ENCODE data around the gene TMBIM6.
"Not testable (repeated sequence)": the region's sequence is repeated elsewhere in the genome, so short reads cannot be mapped to it uniquely, and the experiment has no call there.

TMBIM6 gene, protein sequence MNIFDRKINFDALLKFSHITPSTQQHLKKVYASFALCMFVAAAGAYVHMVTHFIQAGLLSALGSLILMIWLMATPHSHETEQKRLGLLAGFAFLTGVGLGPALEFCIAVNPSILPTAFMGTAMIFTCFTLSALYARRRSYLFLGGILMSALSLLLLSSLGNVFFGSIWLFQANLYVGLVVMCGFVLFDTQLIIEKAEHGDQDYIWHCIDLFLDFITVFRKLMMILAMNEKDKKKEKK

GRCh38 chr12:49740930-49741881, at the start of gene TMBIM6:
TMBIM6 (plus strand) TSS chr12:49741557; CDS start chr12:49752494, 10,937 bp downstream.
- peak; percentile 100 for DNase-seq (ENCODE audit: low read depth)

- DNase-seq (ENCODE audit: low read depth): no peak
Measured at GRCh38 chr12:49692851-49693250, 48.5 kb upstream of the TMBIM6 start.

DNA sequence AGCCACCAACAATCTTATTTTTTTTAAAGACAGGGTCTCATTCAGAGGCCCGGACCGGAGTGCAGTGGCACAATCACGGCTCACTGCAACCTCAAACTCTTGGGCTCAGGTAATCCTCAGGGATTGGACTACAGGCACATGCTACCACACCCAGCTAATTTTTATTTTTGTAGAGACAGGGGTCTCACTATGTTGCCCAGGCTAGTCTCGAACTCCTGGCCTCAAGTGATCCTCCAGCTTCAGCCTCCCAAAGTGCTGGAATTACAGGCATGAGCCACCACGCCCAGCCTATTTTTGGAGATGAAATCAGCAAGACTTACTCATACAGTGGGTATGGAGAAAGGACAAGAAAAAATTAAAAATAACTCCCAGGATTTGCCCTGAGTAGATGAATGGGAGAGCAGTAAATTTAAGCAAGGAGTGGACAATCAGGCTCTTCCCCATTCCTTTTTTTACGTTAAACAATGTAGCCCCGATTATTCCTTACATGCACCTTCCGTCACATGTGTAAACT, 47.4 kb upstream of the TMBIM6 start:
- DNase-seq (ENCODE audit: low read depth): no peak

DNA sequence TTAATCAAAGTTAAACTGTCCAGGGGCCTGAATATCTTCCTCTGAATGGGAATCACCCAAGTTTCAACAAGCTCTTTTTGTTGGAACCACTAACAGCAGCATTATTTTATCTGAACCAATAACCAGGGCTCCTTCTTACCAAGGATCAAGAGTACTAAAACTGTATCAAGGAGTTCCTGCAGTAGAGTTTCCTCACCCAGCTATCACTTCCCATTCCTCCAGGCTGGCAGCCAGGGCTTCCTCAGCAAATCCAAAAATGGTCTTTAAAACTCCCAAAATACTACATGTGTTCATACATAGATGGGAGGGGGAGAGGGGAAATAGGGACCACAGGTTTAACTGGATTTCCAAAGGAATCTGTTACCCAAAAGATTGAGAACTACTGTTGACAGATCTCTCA, 44.6 kb upstream of the TMBIM6 start:
- no peak for DNase-seq (ENCODE audit: low read depth)

DNA sequence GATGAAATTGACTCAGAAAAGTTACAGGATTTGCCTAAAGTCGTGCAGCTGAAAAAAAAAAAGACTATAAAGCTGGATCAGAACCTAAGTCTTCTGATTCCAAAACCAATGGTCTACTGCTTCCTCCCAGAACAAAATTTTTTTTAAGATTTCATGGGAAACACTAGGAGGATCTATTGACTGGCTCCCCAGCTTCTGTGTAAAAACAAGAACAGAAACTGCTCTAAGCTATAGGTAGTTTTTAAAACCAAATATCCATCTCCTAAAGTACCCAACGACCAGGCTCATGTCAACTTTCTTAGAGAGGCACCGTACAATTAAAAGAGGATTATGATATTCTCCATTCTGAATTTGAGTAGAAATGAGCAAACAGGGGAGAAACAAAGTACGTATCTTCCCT, 43.5 kb upstream of the TMBIM6 start:
- DNase-seq (ENCODE audit: low read depth): no peak

DNA sequence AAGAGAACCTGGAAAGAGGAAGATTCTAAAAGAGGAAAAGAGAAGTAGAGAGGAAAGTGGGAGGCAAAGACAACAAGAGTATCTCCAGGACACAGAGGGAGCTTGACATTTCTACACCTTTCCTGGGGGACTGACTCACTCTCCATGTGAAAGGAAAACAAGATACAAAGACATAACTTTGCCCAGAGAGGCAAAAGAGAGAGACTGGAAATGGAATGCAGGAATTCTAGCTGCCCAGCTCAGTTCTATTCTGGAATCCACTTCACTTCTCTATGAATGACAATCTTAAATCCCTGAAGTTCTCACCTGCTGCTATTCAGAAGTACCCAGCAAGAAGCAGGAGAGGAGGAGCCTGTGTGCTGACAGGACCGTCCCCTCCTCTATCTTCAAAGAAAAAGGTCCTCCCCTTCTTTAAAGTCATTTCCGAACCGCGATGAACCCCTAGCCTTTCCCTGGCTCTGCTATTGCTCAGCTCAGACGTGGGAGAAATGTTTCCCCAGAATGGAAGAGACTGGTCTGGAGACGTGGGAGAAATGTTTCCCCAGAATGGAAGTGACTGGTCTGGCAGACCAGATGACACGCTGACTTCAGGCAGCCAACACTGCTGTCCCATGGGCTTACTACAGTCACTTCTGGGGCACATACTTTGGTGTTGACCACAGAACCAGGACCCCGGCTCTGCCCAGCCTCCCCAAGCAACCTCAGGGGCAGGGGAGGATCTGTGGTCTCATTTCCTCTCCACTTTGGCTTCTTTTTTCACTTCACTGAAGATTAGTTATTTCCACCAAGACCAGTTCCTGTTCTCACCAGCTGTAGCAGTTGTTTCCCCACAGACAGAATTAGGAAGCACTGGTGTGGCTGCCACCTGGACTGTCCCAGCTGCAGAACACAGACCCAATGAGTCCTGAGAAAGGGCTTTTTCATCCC, 42.5 kb upstream of the TMBIM6 start:
- DNase-seq (ENCODE audit: low read depth): peak; percentile 86

GRCh38 chr12:49702009-49702408, 39.3 kb upstream of the TMBIM6 start:
- DNase-seq (ENCODE audit: low read depth): no peak

DNA sequence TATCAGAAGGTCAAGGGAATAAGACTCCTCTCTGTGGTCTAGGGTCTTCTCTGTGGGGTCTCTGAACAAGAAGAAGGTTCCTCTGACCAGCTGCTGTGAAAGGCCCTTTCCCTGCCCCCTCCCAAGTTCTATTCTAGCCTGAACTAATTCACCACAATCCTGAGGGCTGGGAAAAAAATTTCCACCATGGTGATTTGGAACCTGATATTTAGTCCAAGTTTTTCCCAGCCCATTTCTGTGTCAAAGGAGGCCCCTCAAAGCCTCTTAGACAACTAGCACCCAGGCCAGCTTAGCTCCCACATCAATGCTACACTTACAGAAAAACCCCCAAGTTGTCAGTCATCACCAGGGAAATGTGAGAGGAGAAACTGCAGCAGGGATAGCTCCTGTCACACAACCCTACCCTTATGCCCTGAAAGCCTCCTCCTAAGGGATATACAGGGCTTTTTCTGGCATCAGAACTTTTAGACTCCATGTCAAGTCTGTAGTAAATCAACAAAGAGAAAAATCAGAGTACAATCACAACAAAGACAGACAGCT, 38.6 kb upstream of the TMBIM6 start:
- DNase-seq (ENCODE audit: low read depth): no peak

DNA sequence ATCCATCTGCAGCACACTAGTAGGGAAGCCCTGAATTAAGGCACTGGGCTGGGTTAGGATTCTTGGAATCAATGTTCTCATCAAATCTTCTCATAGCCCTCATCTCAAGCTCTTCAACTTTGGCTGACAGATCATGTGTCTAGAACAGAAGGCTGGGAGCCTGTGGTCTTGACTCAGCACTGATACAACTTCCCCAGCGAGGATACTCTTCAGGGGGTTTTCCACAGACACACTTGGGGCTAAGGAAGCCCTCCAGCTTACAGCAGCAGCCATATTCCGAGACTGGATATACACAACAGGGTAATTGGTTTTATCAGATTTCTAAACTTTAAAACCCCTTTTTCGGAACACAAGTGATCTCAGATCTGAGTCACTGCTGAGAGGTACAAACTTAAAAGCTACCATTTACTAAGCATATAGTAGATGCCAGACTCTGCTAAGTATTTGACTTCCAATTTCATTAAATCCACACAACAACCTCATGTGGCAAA, 37.7 kb upstream of the TMBIM6 start:
- DNase-seq (ENCODE audit: low read depth): peak; percentile 74

DNA sequence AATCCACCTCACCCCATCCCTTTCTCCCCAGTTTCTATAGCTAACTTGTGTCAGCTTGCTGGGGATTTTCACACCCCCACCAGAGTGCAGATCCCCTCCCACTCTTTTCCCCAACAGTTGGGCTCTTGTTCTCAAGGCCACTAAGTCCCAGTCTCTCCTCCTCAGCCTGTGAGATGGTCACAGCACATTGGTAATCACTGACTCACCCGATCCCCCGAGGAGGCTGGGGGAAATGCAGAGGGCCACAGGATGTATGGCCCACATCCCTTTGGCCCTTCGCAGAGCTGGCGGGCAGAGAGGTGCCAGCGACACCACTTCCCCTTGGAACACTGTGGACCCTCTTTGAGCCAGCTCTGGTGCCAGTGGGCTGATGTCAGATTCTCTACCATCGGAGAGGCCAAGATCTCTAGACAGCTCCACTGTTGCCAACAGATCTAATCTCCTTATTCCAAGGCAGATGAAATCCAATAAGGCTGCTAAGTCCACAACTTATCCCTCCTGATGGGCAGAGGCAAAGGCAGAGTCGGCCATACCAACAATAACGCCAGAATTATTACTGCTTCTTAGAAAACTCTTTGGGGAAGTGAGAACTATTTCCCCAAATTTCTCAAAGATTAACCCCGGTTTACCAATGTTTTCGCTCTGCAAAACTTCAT, 35.8 kb upstream of the TMBIM6 start:
- DNase-seq (ENCODE audit: low read depth): peak; percentile 37

DNA sequence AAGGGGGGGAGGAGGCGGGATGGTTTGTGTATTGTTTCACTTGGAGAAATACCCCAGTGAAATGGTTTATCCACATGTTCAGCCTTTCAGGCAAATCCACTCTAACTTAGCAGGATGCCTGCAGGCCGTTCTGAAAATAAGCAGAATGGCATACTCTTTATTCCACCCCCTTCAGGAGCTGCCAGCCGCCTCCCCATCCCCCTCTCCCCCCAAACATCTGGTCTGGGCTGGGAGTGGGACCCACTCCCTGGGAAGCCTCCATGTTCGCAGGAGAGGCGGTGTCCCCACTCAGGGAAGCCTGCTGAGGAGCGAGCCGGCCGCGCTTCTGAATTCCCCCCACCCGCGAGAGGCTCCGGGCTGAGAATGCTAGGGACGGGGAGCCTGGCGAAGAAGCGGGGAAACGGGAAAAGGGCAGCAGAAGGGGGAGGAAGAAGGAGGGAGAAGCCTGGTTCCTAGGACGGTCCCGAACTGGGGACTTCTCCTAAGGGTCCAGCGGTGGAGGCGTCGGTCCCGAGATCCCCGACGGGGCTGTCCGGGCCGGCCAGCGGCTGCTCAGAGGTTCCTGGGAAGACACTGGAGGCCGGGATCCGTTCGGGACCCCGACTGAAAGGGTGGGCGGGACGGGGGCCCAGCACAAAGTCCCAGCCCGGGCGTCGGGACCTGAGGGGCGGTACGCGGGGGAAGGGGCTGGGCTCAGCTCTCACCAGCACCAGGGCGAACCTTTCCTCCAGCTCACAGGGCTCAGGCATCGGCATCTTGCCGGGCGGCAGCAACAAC, 34.8 kb upstream of the TMBIM6 start:
- DNase-seq (ENCODE audit: low read depth): peak; percentile 37

GRCh38 chr12:49707128-49707811, 34.1 kb upstream of the TMBIM6 start, which contains the start of gene FMNL3:
FMNL3 (minus strand) TSS chr12:49707405; CDS start chr12:49707180, 225 bp downstream.
- DNase-seq (ENCODE audit: low read depth): peak; percentile 92

GRCh38 chr12:49707812-49708147, 33.6 kb upstream of the TMBIM6 start:
- DNase-seq (ENCODE audit: low read depth): no peak

DNA sequence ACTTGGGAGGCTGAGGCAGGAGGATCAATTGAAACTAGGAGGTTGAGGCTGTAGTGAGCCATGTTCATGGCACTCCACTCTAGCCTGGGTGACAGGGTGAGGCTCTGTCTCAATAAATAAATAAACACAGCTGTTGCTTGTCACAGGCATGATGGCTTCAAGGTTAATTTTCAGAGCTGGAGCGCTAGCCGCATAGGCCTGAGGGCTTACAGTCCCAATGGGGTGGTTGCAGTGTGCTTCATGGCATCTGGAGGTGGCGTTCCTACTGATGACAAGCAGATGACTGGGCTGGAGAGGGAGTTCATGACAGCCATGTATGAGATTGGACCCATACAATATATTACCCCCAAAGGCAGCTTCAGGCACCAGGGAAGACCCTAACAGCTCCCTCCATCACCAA, 32.5 kb upstream of the TMBIM6 start:
- no peak for DNase-seq (ENCODE audit: low read depth)

- DNase-seq (ENCODE audit: low read depth): not testable (repeated sequence)
Measured at GRCh38 chr12:49713952-49714351, 27.4 kb upstream of the TMBIM6 start.

GRCh38 chr12:49716553-49716952, 24.8 kb upstream of the TMBIM6 start:
- no peak for DNase-seq (ENCODE audit: low read depth)

DNA sequence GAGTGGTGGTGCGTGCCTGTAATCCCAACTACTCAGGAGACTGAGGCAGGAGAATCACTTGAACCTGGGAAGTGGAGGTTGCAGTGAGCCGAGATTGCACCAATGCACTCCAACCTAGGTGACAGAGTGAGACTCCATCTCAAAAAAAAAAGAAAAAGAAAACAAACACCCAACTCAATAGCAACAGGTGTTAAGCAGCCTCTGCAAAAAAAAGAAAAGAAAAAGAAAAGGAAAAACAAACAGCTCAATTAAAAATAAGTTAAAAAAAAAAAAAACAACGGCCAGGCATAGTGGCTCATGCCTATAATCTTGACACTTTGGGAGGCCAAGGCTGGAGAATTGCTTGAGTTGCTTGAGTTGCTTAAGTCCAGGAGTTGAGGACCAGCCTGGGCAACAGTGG, 23.6 kb upstream of the TMBIM6 start:
- not testable (repeated sequence) for DNase-seq (ENCODE audit: low read depth)

DNA sequence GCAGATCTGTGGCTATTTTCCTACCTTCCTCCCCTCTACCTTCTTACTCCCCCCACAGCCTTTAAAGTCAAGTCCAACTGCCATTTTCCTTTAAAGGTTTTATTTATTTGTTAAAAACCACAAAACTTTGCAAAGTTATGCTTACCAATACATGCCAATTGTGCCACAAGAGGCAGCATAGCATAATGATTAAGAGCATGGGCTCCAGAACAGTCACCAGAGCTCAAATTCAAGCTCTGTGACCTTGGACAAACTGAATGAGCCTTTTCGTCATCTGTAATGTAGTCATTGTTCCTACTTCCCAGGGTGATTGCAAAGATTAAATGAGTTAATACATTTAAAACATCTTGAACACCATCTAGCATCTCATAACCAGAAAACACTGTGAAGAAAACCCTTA, 21.1 kb upstream of the TMBIM6 start:
- no peak for DNase-seq (ENCODE audit: low read depth)

GRCh38 chr12:49721355-49721754, 20.0 kb upstream of the TMBIM6 start:
- not testable (repeated sequence) for DNase-seq (ENCODE audit: low read depth)

- no peak for DNase-seq (ENCODE audit: low read depth)
Measured at GRCh38 chr12:49728446-49728845, 12.9 kb upstream of the TMBIM6 start.

All from amniotic epithelial cell (primary cell).